HUES64 (cell line): ENCODE results near the gene COL23A1.

Source experiments
- H3K27ac ChIP-seq: 2 replicates; pipeline ENCODE4 v1.7.0; 2013; ENCODE audit warnings: low read depth, low read length, inconsistent platforms
- H3K27me3 ChIP-seq: 2 replicates; pipeline ENCODE4 v1.6.1; 2013; ENCODE audit warnings: mild to moderate bottlenecking, low read length; ENCODE audit not compliant: insufficient read depth
- H3K36me3 ChIP-seq: 2 replicates; pipeline ENCODE4 v1.6.1; 2013; ENCODE audit warnings: mild to moderate bottlenecking, low read length; ENCODE audit not compliant: insufficient read depth
- H3K4me1 ChIP-seq: 2 replicates; pipeline ENCODE4 v1.6.1; 2013; ENCODE audit warnings: mild to moderate bottlenecking, low read length, moderate library complexity; ENCODE audit not compliant: insufficient read depth
- H3K4me3 ChIP-seq: 2 replicates; pipeline ENCODE4 v1.5.1; 2013; ENCODE audit warnings: mild to moderate bottlenecking, low read length, moderate library complexity
- H3K9ac ChIP-seq: 2 replicates; pipeline ENCODE4 v1.6.1; 2013; ENCODE audit warnings: mild to moderate bottlenecking, low read depth, low read length
- H3K9me3 ChIP-seq: 2 replicates; pipeline ENCODE4 v1.6.1; 2013; ENCODE audit warnings: low read depth, low read length; ENCODE audit not compliant: insufficient read depth
- WGBS: fragments of 150-250, 120-280 bp; methylation state at CpG from one replicate; pipeline ENCODE4 v1.1.7; 2013; ENCODE audit warnings: missing lambda C conversion rate; 5-methylcytosine and 5-hydroxymethylcytosine counted together

COL23A1 gene

GRCh38 chr5:178209334-178210072 is 380.7 kb downstream of the COL23A1 start:
- H3K4me1 ChIP-seq: peaks cover 13% of the 10 kb centered on the region
- WGBS: 95% methylated on average over 8 of the region's 8 CpGs
- H3K36me3 ChIP-seq: peaks cover 93% of the 10 kb centered on the region

GRCh38 chr5:178208540-178209227 is 381.5 kb downstream of the COL23A1 start:
- Histone ChIP-seq H3K27ac (no peak overlapping the region; the same call in 1 of the 2 replicates), H3K9ac (no peak overlapping the region), H3K9me3 (no peaks in the 10 kb centered on the region), H3K4me1 (peaks cover 13% of the 10 kb centered on the region), H3K4me3 (no peak overlapping the region), H3K36me3 (peaks cover 84% of the 10 kb centered on the region), H3K27me3 (no peaks in the 10 kb centered on the region)
- 93% methylated on average over 5 of the region's 5 CpGs for WGBS

More at GRCh38 chr5:178209334-178210072, 380.7 kb downstream of the COL23A1 start:
- H3K9ac ChIP-seq: no peak overlapping the region
- H3K9me3 ChIP-seq: no peaks in the 10 kb centered on the region
- H3K27me3 ChIP-seq: no peaks in the 10 kb centered on the region
- H3K27ac ChIP-seq: no peak overlapping the region
- no peak overlapping the region for H3K4me3 ChIP-seq

GRCh38 chr5:178207917-178208280 is 382.3 kb downstream of the COL23A1 start:
- Histone ChIP-seq H3K27me3 (no peaks in the 10 kb centered on the region), H3K9me3 (no peaks in the 10 kb centered on the region), H3K9ac (0 out of 2 replicates have a peak overlapping the region, but pooled peaks have one; percentile 22), H3K27ac (no peak overlapping the region), H3K4me3 (peak overlapping the region; percentile 27; the same call in 1 of the 2 replicates), H3K36me3 (peaks cover 77% of the 10 kb centered on the region), H3K4me1 (peaks cover 13% of the 10 kb centered on the region)
- 91% methylated on average over 1 of the region's 1 CpG for WGBS

- WGBS: 93% methylated on average over 5 of the region's 5 CpGs
- Histone ChIP-seq H3K4me3 (peak overlapping the region; percentile 97; the same call in 1 of the 2 replicates), H3K9me3 (no peaks in the 10 kb centered on the region), H3K4me1 (peaks cover 13% of the 10 kb centered on the region), H3K27me3 (no peaks in the 10 kb centered on the region), H3K27ac (no peak overlapping the region), H3K36me3 (peaks cover 71% of the 10 kb centered on the region), H3K9ac (0 out of 2 replicates have a peak overlapping the region, but pooled peaks have one; percentile 22)
These were observed 382.8 kb downstream of the COL23A1 start for GRCh38 chr5:178207183-178207916.

- peaks cover 13% of the 10 kb centered on the region for H3K4me1 ChIP-seq
- WGBS: 59% methylated on average over 12 of the region's 12 CpGs
- no peaks in the 10 kb centered on the region for H3K9me3 ChIP-seq
- H3K27ac ChIP-seq: no peak overlapping the region
- H3K27me3 ChIP-seq: 0 out of 2 replicates have a peak, but pooled peaks cover 5% of the 10 kb centered on the region
- peaks cover 62% of the 10 kb centered on the region for H3K36me3 ChIP-seq
- H3K9ac ChIP-seq: peak overlapping the region; percentile 99
- peak overlapping the region; percentile 97 for H3K4me3 ChIP-seq
These were observed 383.8 kb downstream of the COL23A1 start for GRCh38 chr5:178206166-178207101.

- Histone ChIP-seq H3K36me3 (peaks cover 55% of the 10 kb centered on the region), H3K4me3 (peak overlapping the region; percentile 97), H3K27me3 (0 out of 2 replicates have a peak, but pooled peaks cover 5% of the 10 kb centered on the region), H3K9me3 (no peaks in the 10 kb centered on the region), H3K9ac (peak overlapping the region; percentile 99), H3K27ac (peak overlapping the region; percentile 52), H3K4me1 (peaks cover 13% of the 10 kb centered on the region)
- WGBS: 4% methylated on average over 5 of the region's 5 CpGs
These were observed 384.5 kb downstream of the COL23A1 start for GRCh38 chr5:178205749-178206047.

GRCh38 chr5:178204935-178205748 is 385.1 kb downstream of the COL23A1 start:
- Histone ChIP-seq H3K27ac (peak overlapping the region; percentile 83), H3K27me3 (0 out of 2 replicates have a peak, but pooled peaks cover 5% of the 10 kb centered on the region), H3K4me1 (peaks cover 13% of the 10 kb centered on the region), H3K9ac (peak overlapping the region; percentile 99), H3K4me3 (peak overlapping the region; percentile 97), H3K36me3 (peaks cover 49% of the 10 kb centered on the region), H3K9me3 (no peaks in the 10 kb centered on the region)
- WGBS: under 1% methylated on average over 90 of the region's 90 CpGs

- no peaks in the 10 kb centered on the region for H3K9me3 ChIP-seq
- peak within 1 kb of the TSS; percentile 99 for H3K9ac ChIP-seq
- peaks cover 13% of the 10 kb centered on the region for H3K4me1 ChIP-seq
- H3K27me3 ChIP-seq: peaks cover 8% of the 10 kb centered on the region; the same call in 1 of the 2 replicates
- WGBS: under 1% methylated on average over 96 of the region's 96 CpGs
- H3K27ac ChIP-seq: peak within 1 kb of the TSS; percentile 83
- H3K36me3 ChIP-seq: peaks cover 41% of the 10 kb centered on the region
- H3K4me3 ChIP-seq: peak within 1 kb of the TSS; percentile 97
These were observed 385.8 kb downstream of the COL23A1 start, which contains the start of gene HNRNPAB for GRCh38 chr5:178204182-178204934. Gene HNRNPAB (plus strand): TSS chr5:178204533. CDS start chr5:178204838, 305 bp downstream.

- peak overlapping the region; percentile 78; the same call in 1 of the 2 replicates for H3K27ac ChIP-seq
- 12% methylated on average over 21 of the region's 30 CpGs for WGBS
- H3K36me3 ChIP-seq: peaks cover 35% of the 10 kb centered on the region
- H3K4me1 ChIP-seq: peaks cover 13% of the 10 kb centered on the region
- H3K9ac ChIP-seq: peak overlapping the region; percentile 99
- no peaks in the 10 kb centered on the region for H3K9me3 ChIP-seq
- peaks cover 8% of the 10 kb centered on the region; the same call in 1 of the 2 replicates for H3K27me3 ChIP-seq
- peak overlapping the region; percentile 97 for H3K4me3 ChIP-seq
These were observed 386.5 kb downstream of the COL23A1 start for GRCh38 chr5:178203670-178204181.
